GM23338 (cell line): ENCODE measurements around the gene HPS3. TPM values are rescaled to one million over a fixed set of nuclear protein-coding genes. Genes with fewer than 3 reads are reported as not detected.

Source experiments
- ATAC-seq: fragments of 200-7000 bp; cut with Tn5 transposase; 3 replicates; pipeline ENCODE4 v1.9.1; 2020
- DNase-seq: peaks from one replicate; pipeline ENCODE4 v3.0.0-alpha.2; 2015; ENCODE audit warnings: low spot score
- H2AFZ ChIP-seq: fragments of 200-600 bp; sonication (generic); 2 replicates; pipeline ENCODE4 v1.8.0; 2016; ENCODE audit warnings: antibody characterized with exemption, mild to moderate bottlenecking, moderate library complexity
- H3F3A ChIP-seq: fragments of 200-600 bp; sonication (generic); replicated peaks from 2 replicates; pipeline ENCODE4 v1.8.0; 2017; ENCODE audit warnings: antibody characterized with exemption, mixed run types, low read depth
- H3K27ac ChIP-seq: fragments of 200-600 bp; sonication (generic); 2 replicates; pipeline ENCODE4 v1.6.1; 2016; ENCODE audit warnings: low read depth
- H3K27me3 ChIP-seq: fragments of 200-600 bp; sonication (generic); 2 replicates; pipeline ENCODE4 v1.8.0; 2016; ENCODE audit warnings: mild to moderate bottlenecking, mixed run types, moderate library complexity; ENCODE audit not compliant: insufficient read depth
- H3K36me3 ChIP-seq: fragments of 200-600 bp; sonication (generic); 2 replicates; pipeline ENCODE4 v1.8.0; 2016; ENCODE audit warnings: mild to moderate bottlenecking; ENCODE audit not compliant: insufficient read depth
- H3K4me1 ChIP-seq: fragments of 200-600 bp; sonication (generic); 2 replicates; pipeline ENCODE4 v1.8.0; 2016; ENCODE audit warnings: mild to moderate bottlenecking, moderate library complexity; ENCODE audit not compliant: insufficient read depth
- H3K4me2 ChIP-seq: fragments of 200-600 bp; sonication (generic); 2 replicates; pipeline ENCODE4 v1.7.1; 2017; ENCODE audit warnings: mixed run types
- H3K4me3 ChIP-seq: fragments of 200-600 bp; sonication (generic); 2 replicates; pipeline ENCODE4 v1.6.1; 2016; ENCODE audit warnings: mixed run types
- H3K79me2 ChIP-seq: fragments of 200-600 bp; sonication (generic); replicated peaks from 2 replicates; pipeline ENCODE4 v1.8.0; 2017; ENCODE audit warnings: mild to moderate bottlenecking; ENCODE audit not compliant: insufficient read depth
- H3K9me2 ChIP-seq: fragments of 200-600 bp; sonication (generic); 2 replicates; pipeline ENCODE4 v1.8.0; 2017; ENCODE audit not compliant: insufficient read depth
- H4K20me1 ChIP-seq: fragments of 200-600 bp; sonication (generic); replicated peaks from 2 replicates; pipeline ENCODE4 v1.8.0; 2017; ENCODE audit warnings: mild to moderate bottlenecking; ENCODE audit not compliant: insufficient read depth
- H3K27ac Mint-ChIP-seq: 2 replicates; pipeline ENCODE4 v1.8.0; 2020; ENCODE audit warnings: inconsistent platforms, mild to moderate bottlenecking, moderate library complexity, mixed read lengths
- H3K27me3 Mint-ChIP-seq: 3 replicates; pipeline ENCODE4 v1.8.0; 2022; ENCODE audit warnings: low read depth, mild to moderate bottlenecking, moderate library complexity, mixed read lengths, inconsistent platforms; ENCODE audit not compliant: insufficient read depth, poor library complexity
- H3K36me3 Mint-ChIP-seq: 3 replicates; pipeline ENCODE4 v1.8.0; 2021; ENCODE audit warnings: low read depth, mild to moderate bottlenecking, inconsistent platforms, moderate library complexity, mixed read lengths
- H3K4me1 Mint-ChIP-seq: 3 replicates; pipeline ENCODE4 v1.8.0; 2020; ENCODE audit warnings: mild to moderate bottlenecking, inconsistent platforms, mixed read lengths
- H3K4me3 Mint-ChIP-seq: 3 replicates; pipeline ENCODE4 v1.8.0; 2021; ENCODE audit warnings: moderate library complexity, mild to moderate bottlenecking, inconsistent platforms, mixed read lengths
- H3K9me3 Mint-ChIP-seq: 3 replicates; pipeline ENCODE4 v1.8.0; 2020; ENCODE audit warnings: moderate library complexity, mild to moderate bottlenecking, inconsistent platforms, mixed read lengths
- CREB1 ChIP-seq: fragments of 250-450 bp; sonication (Bioruptor Pico); IDR thresholded peaks from 2 replicates; pipeline ENCODE4 v1.5.0; 2020; ENCODE audit warnings: low read depth, mild to moderate bottlenecking, moderate library complexity
- EZH2 ChIP-seq: fragments of 200-600 bp; sonication (generic); IDR thresholded peaks from one replicate; pipeline ENCODE4 v1.8.0; 2017; ENCODE audit warnings: antibody characterized with exemption, mild to moderate bottlenecking, low read depth; ENCODE audit not compliant: unreplicated experiment
- EZH2phosphoT487 ChIP-seq: fragments of 200-600 bp; sonication (generic); IDR thresholded peaks from one replicate; pipeline ENCODE4 v1.8.1; 2018; ENCODE audit warnings: antibody characterized with exemption; ENCODE audit not compliant: unreplicated experiment
- JUNB ChIP-seq: IDR thresholded peaks from one replicate; pipeline ENCODE4 v1.6.1; 2016; ENCODE audit warnings: antibody characterized with exemption; ENCODE audit not compliant: unreplicated experiment
- NANOG ChIP-seq: IDR thresholded peaks from 2 replicates; pipeline ENCODE4 v1.6.1; 2016; ENCODE audit warnings: antibody characterized with exemption, borderline replicate concordance
- STAT1 ChIP-seq: IDR thresholded peaks from one replicate; pipeline ENCODE4 v1.6.1; 2016; ENCODE audit warnings: antibody characterized with exemption; ENCODE audit not compliant: unreplicated experiment
- ZNF331 ChIP-seq: fragments of 250-450 bp; sonication (Bioruptor Pico); IDR thresholded peaks from 2 replicates; pipeline ENCODE4 v1.5.0; 2020; ENCODE audit warnings: low read depth, mild to moderate bottlenecking, moderate library complexity
- ZNF462 ChIP-seq: fragments of 250-450 bp; sonication (Bioruptor Pico); IDR thresholded peaks from 2 replicates; pipeline ENCODE4 v1.5.0; 2020; ENCODE audit warnings: mild to moderate bottlenecking, moderate library complexity
- polyA plus RNA-seq: library from polyadenylated mRNA; unstranded; fragments of >200 nt; fragmentation: Nextera tagmentation; extraction: Ambion mirVana; gene quantifications from 2 replicates; pipeline ENCODE4 v1.2.1, GENCODE V29; 2016
- total RNA-seq: library from RNA; depleted of rRNA; stranded (reverse); fragments of >200 nt; shearing (Covaris generic); gene quantifications from 2 replicates; pipeline ENCODE4 v1.2.3, GENCODE V29; 2014
- TF ChIP-seq, protein P1 (sequence below): IDR thresholded peaks from 2 replicates; pipeline ENCODE4 v1.6.1; 2016; ENCODE audit warnings: antibody characterized with exemption
- TF ChIP-seq, protein P2 (sequence below), 2 experiments: fragments of 200-600 bp in 1 of 2; sonication (generic) in 1 of 2; conservative IDR thresholded peaks; 2 replicates each; pipeline versions ENCODE4 v1.5.1 to v1.6.1; 2016 to 2017; ENCODE audit warnings: antibody characterized with exemption in 2 of 2, low read depth in 2 of 2, mild to moderate bottlenecking in 2 of 2, moderate library complexity in 1 of 2

The HPS3 gene
- total and polyA plus RNA-seq, 2 experiments from 2014 or later, result 41.7 to 66.8 TPM

DNA sequence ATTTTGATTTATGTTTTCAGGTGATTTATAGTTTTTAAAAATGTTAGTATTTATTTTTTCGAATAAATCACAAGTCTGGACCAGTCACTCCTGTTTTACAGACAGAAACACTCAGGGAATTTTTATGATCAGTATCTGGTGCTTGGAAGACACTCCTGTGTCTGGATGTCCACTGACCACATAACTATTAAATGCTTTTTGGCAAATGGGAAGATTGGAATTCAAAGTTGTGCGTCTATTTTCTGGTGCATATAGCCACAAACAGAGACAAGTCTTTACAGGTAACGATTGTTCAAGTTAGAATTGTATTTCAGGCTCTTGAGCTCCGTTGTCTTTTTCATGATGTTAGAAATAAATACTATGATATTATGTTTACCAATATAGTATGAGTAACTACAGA is 80.0 kb downstream of the HPS3 start (continued):
- TF ChIP-seq ZNF462 (CRISPR knock-in tag) (no peak), EZH2 (no peak), EZH2phosphoT487 (no peak), STAT1 (no peak)
- TF ChIP-seq, protein P1, sequence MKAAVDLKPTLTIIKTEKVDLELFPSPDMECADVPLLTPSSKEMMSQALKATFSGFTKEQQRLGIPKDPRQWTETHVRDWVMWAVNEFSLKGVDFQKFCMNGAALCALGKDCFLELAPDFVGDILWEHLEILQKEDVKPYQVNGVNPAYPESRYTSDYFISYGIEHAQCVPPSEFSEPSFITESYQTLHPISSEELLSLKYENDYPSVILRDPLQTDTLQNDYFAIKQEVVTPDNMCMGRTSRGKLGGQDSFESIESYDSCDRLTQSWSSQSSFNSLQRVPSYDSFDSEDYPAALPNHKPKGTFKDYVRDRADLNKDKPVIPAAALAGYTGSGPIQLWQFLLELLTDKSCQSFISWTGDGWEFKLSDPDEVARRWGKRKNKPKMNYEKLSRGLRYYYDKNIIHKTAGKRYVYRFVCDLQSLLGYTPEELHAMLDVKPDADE, result no peak
- TF ChIP-seq, protein P2, sequence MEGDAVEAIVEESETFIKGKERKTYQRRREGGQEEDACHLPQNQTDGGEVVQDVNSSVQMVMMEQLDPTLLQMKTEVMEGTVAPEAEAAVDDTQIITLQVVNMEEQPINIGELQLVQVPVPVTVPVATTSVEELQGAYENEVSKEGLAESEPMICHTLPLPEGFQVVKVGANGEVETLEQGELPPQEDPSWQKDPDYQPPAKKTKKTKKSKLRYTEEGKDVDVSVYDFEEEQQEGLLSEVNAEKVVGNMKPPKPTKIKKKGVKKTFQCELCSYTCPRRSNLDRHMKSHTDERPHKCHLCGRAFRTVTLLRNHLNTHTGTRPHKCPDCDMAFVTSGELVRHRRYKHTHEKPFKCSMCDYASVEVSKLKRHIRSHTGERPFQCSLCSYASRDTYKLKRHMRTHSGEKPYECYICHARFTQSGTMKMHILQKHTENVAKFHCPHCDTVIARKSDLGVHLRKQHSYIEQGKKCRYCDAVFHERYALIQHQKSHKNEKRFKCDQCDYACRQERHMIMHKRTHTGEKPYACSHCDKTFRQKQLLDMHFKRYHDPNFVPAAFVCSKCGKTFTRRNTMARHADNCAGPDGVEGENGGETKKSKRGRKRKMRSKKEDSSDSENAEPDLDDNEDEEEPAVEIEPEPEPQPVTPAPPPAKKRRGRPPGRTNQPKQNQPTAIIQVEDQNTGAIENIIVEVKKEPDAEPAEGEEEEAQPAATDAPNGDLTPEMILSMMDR (conservative IDR thresholded peaks at IDR 0.05; ENCODE audit: low read depth in 2 of 2), result no peak

GRCh38 chr3:149212386-149212785 is 82.9 kb downstream of the HPS3 start:
- Histone ChIP-seq H3K4me3 (no peak overlapping the region), H3K4me1 (peaks cover 7% of the 10 kb centered on the region), H3K4me2 (no peak overlapping the region), H3K36me3 (no peaks in the 10 kb centered on the region), H2AFZ (no peak overlapping the region; the same call in 1 of the 2 replicates), H3F3A (no peaks in the 10 kb centered on the region), H3K27ac (no peak overlapping the region), H4K20me1 (no peaks in the 10 kb centered on the region), H3K79me2 (no peaks in the 10 kb centered on the region), H3K9me2 (0 out of 2 replicates have a peak, but pooled peaks cover 3% of the 10 kb centered on the region), H3K27me3 (no peaks in the 10 kb centered on the region)
- Mint-ChIP-seq H3K4me1 (peaks cover 13% of the 10 kb centered on the region), H3K27ac (no peak overlapping the region), H3K36me3 (no peaks in the 10 kb centered on the region), H3K4me3 (no peak overlapping the region), H3K9me3 (no peaks in the 10 kb centered on the region), H3K27me3 (no peaks in the 10 kb centered on the region)
- no peak for ATAC-seq
- no peak for DNase-seq
- TF ChIP-seq EZH2, result no peak
- no peak for TF ChIP-seq STAT1
- no peak for TF ChIP-seq JUNB
- no peak for TF ChIP-seq NANOG
- TF ChIP-seq EZH2phosphoT487, result no peak
- TF ChIP-seq ZNF331 (CRISPR knock-in tag), result no peak
- no peak for TF ChIP-seq CREB1
- TF ChIP-seq, protein P2 (conservative IDR thresholded peaks at IDR 0.05; ENCODE audit: low read depth in 2 of 2), result no peak
